Activated T-cell treated with anti-CD3 and anti-CD28 coated beads, Interleukin-2, amount 50 U/mL, for 72 hours (primary cell): ENCODE data around the gene CYP2A7. TPM values are rescaled to one million over a fixed set of nuclear protein-coding genes. Genes with fewer than 3 reads are reported as not detected.
"Not testable (repeated sequence)": the region's sequence is repeated elsewhere in the genome, so short reads cannot be mapped to it uniquely, and the experiment has no call there.

Experiments
- ATAC-seq, 2 donors: fragments of 150-1000 bp; cut with Tn5 transposase; replicated peaks in 1 of 2; 2 replicates each; pipeline ENCODE4 v1.10.0; 2021; ENCODE audit warnings: moderate library complexity in 2 of 2, mild to moderate bottlenecking in 1 of 2
- DNase-seq, 2 donors: peaks; one replicate each; pipeline ENCODE4 v3.0.0; 2021 to 2022; ENCODE audit warnings: mixed read lengths in 1 of 2
- H3K27ac Mint-ChIP-seq: one replicate; pipeline ENCODE4 v1.8.0; 2022; ENCODE audit warnings: mild to moderate bottlenecking, moderate library complexity, mixed read lengths
- H3K27me3 Mint-ChIP-seq: one replicate; pipeline ENCODE4 v1.8.0; 2022; ENCODE audit warnings: low read depth, mixed read lengths
- H3K36me3 Mint-ChIP-seq, 2 donors: one replicate each; pipeline ENCODE4 v1.8.0; 2022; ENCODE audit warnings: mixed read lengths in 2 of 2, mild to moderate bottlenecking in 1 of 2; ENCODE audit not compliant: insufficient read depth in 2 of 2
- H3K4me1 Mint-ChIP-seq: one replicate; pipeline ENCODE4 v1.8.0; 2022; ENCODE audit warnings: low read depth, mixed read lengths
- H3K4me3 Mint-ChIP-seq, 2 donors: one replicate each; pipeline ENCODE4 v1.8.0; 2022; ENCODE audit warnings: mild to moderate bottlenecking in 2 of 2, mixed read lengths in 2 of 2, moderate library complexity in 2 of 2
- H3K9me3 Mint-ChIP-seq, 2 donors: one replicate each; pipeline ENCODE4 v1.8.0; 2022; ENCODE audit warnings: mixed read lengths in 2 of 2
- total RNA-seq, 2 donors: library from RNA; stranded (reverse); gene quantifications; one replicate each; pipeline ENCODE4 v1.2.3, GENCODE V29; 2022

CYP2A7 gene
- not detected for total RNA-seq

GRCh38 chr19:40882062-40882461, at the start of gene CYP2A7:
TSS of gene CYP2A7 (minus strand) at chr19:40882231. CDS start at chr19:40882210, 21 bp downstream.
- not testable (repeated sequence) for H3K9me3 Mint-ChIP-seq, H3K36me3 Mint-ChIP-seq, H3K27ac Mint-ChIP-seq, ATAC-seq, H3K4me1 Mint-ChIP-seq, DNase-seq, H3K4me3 Mint-ChIP-seq
- H3K27me3 Mint-ChIP-seq, result peaks cover 26% of the 10 kb centered on the region

GRCh38 chr19:40930799-40931198, 48.8 kb upstream of the CYP2A7 start:
- not testable (repeated sequence) for DNase-seq
- H3K27me3 Mint-ChIP-seq, result peaks cover 24% of the 10 kb centered on the region

GRCh38 chr19:40929942-40930341, 47.9 kb upstream of the CYP2A7 start:
- not testable (repeated sequence) for DNase-seq, H3K9me3 Mint-ChIP-seq, H3K4me3 Mint-ChIP-seq, ATAC-seq, H3K27ac Mint-ChIP-seq, H3K36me3 Mint-ChIP-seq, H3K4me1 Mint-ChIP-seq
- peaks cover 24% of the 10 kb centered on the region for H3K27me3 Mint-ChIP-seq

More at GRCh38 chr19:40930799-40931198, 48.8 kb upstream of the CYP2A7 start:
- not testable (repeated sequence) for H3K27ac Mint-ChIP-seq, H3K36me3 Mint-ChIP-seq, H3K4me1 Mint-ChIP-seq, H3K4me3 Mint-ChIP-seq, ATAC-seq, H3K9me3 Mint-ChIP-seq

- no peaks in the 10 kb centered on the region for H3K9me3 Mint-ChIP-seq
- no peaks in the 10 kb centered on the region for H3K4me1 Mint-ChIP-seq
- no peak overlapping the region for H3K4me3 Mint-ChIP-seq
- peaks cover 24% of the 10 kb centered on the region for H3K27me3 Mint-ChIP-seq
- ATAC-seq (no peak), DNase-seq (no peak)
- H3K36me3 Mint-ChIP-seq, result no peaks in the 10 kb centered on the region
- no peak overlapping the region for H3K27ac Mint-ChIP-seq
Observed at GRCh38 chr19:40928850-40929249, 46.8 kb upstream of the CYP2A7 start.

GRCh38 chr19:40927567-40927966, 45.5 kb upstream of the CYP2A7 start:
- H3K27me3 Mint-ChIP-seq, result peaks cover 12% of the 10 kb centered on the region
- no peaks in the 10 kb centered on the region for H3K4me1 Mint-ChIP-seq
- DNase-seq (no peak), ATAC-seq (no peak)
- H3K27ac Mint-ChIP-seq, result no peak overlapping the region
- no peaks in the 10 kb centered on the region for H3K36me3 Mint-ChIP-seq
- H3K4me3 Mint-ChIP-seq, result no peak overlapping the region
- H3K9me3 Mint-ChIP-seq, result no peaks in the 10 kb centered on the region

- ATAC-seq, DNase-seq, H3K4me3 Mint-ChIP-seq, H3K9me3 Mint-ChIP-seq, H3K27ac Mint-ChIP-seq, H3K4me1 Mint-ChIP-seq, H3K27me3 Mint-ChIP-seq, H3K36me3 Mint-ChIP-seq: not testable (repeated sequence)
Observed at GRCh38 chr19:40926276-40926675, 44.2 kb upstream of the CYP2A7 start.

DNA sequence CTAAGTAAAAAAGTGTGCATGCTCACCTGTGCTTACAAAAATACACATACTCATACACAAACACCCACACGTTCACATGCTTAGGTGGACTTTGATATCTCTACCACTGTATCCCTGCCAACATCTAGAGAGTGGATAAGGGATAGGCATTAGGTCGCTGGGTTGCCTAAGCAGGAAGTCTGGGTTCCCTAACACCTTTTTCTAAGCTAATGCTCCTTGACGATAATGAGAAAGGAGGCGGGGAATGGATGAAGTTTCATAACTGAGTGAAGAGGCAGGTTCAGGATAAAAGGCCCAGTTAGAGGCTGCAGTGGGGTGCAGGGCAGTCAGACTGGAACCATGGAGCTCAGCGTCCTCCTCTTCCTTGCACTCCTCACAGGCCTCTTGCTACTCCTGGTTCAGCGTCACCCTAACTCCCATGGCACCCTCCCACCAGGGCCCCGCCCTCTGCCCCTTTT, 41.9 kb upstream of the CYP2A7 start:
- Mint-ChIP-seq H3K9me3 (peaks cover 3 to 5% of the 10 kb centered on the region in 2 donors), H3K27ac (no peak overlapping the region), H3K36me3 (peaks cover 4 to 6% of the 10 kb centered on the region in 2 donors), H3K27me3 (no peaks in the 10 kb centered on the region), H3K4me1 (no peaks in the 10 kb centered on the region), H3K4me3 (no peak overlapping the region)
- DNase-seq (no peak), ATAC-seq (no peak)

GRCh38 chr19:40922237-40923160, 40.5 kb upstream of the CYP2A7 start:
- not testable (repeated sequence) for H3K4me3 Mint-ChIP-seq, DNase-seq, H3K4me1 Mint-ChIP-seq, H3K27me3 Mint-ChIP-seq, H3K27ac Mint-ChIP-seq, ATAC-seq, H3K36me3 Mint-ChIP-seq, H3K9me3 Mint-ChIP-seq

DNA sequence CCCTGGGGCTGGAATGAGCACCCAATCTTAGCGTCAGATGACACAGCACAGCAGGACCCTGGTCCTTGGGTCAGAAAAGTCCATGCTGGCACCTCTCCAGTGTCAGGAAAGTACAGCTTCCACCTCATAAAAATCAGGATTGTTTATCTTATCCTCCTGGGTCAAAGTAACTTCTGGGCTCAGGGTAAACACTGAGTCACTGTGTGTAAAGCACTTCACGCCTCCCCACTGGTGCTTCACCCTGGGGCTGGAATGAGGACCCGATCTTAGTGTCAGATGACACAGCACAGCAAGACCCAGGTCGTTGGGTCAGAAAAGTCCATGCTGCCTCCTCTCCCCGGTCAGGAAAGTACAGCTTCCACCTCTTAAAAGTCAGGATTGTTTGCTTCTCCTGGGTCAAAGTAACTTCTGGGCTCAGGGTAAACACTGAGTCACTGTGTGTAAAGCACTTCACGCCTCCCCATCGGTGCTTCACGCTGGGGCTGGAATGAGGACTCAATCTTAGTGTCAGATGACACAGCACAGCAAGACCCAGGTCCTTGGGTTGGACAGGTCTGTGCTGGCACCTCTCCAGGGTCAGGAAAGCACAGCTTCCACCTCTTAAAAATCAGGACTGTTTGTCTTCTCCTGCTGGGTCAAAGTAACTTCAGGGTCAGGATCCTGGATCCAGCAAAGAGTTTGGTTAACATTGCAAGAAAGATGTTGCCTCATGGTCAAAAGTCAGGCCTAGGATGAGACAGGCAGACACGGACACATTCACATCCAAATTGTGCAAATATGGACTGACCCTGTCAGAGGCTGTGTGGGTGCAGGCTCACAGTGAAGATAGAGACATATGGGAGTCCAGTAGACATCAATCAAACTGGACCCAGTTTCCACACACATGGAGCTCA, 39.2 kb upstream of the CYP2A7 start:
- DNase-seq (no peak), ATAC-seq (no peak)
- Mint-ChIP-seq H3K4me3 (no peak overlapping the region), H3K4me1 (no peaks in the 10 kb centered on the region), H3K27ac (no peak overlapping the region), H3K9me3 (peaks cover 5 to 7% of the 10 kb centered on the region in 2 donors), H3K27me3 (no peaks in the 10 kb centered on the region), H3K36me3 (peaks cover 6% of the 10 kb centered on the region in 2 donors)

GRCh38 chr19:40920300-40921004, 38.4 kb upstream of the CYP2A7 start:
- H3K36me3 Mint-ChIP-seq, result peaks cover 6% of the 10 kb centered on the region in 2 donors
- no peak for DNase-seq
- peaks cover under 1% of the 10 kb centered on the region for H3K27me3 Mint-ChIP-seq
- H3K27ac Mint-ChIP-seq, result no peak overlapping the region
- no peaks in the 10 kb centered on the region for H3K4me1 Mint-ChIP-seq
- peaks cover 8 to 10% of the 10 kb centered on the region in 2 donors for H3K9me3 Mint-ChIP-seq
- no peak overlapping the region for H3K4me3 Mint-ChIP-seq
- no peak for ATAC-seq

- ATAC-seq, DNase-seq, H3K27ac Mint-ChIP-seq, H3K4me1 Mint-ChIP-seq, H3K36me3 Mint-ChIP-seq, H3K27me3 Mint-ChIP-seq, H3K4me3 Mint-ChIP-seq: not testable (repeated sequence)
- peaks cover 10% of the 10 kb centered on the region in 2 donors for H3K9me3 Mint-ChIP-seq
Observed at GRCh38 chr19:40919530-40920299, 37.7 kb upstream of the CYP2A7 start.

GRCh38 chr19:40918303-40918702, 36.3 kb upstream of the CYP2A7 start:
- peaks cover 17% of the 10 kb centered on the region for H3K27me3 Mint-ChIP-seq
- H3K9me3 Mint-ChIP-seq, result peaks cover 13 to 16% of the 10 kb centered on the region in 2 donors
- DNase-seq, H3K4me3 Mint-ChIP-seq, H3K36me3 Mint-ChIP-seq, H3K4me1 Mint-ChIP-seq, H3K27ac Mint-ChIP-seq, ATAC-seq: not testable (repeated sequence)
